Sigmoid colon (tissue), 3 donors: ENCODE results near the gene PPP1R14D.

Experiments
- CTCF ChIP-seq, 4 experiments: fragments of 450-650 bp in 3 of 4; fragments of 200-600 bp in 1 of 4; IDR thresholded peaks; one replicate each; pipeline ENCODE4 v1.5.1; 2016 to 2019; ENCODE audit warnings: antibody characterized with exemption in 4 of 4, mild to moderate bottlenecking in 3 of 4, moderate library complexity in 2 of 4
- POLR2A ChIP-seq, 2 donors: fragments of 450-650 bp; IDR thresholded peaks; one replicate each; pipeline ENCODE4 v1.6.1; 2016; ENCODE audit warnings: antibody characterized with exemption in 2 of 2, mild to moderate bottlenecking in 2 of 2, moderate library complexity in 2 of 2

- no peak for TF ChIP-seq POLR2A (IDR thresholded peaks at IDR 0.05)
- TF ChIP-seq CTCF (IDR thresholded peaks at IDR 0.05) = no peak
Measured at GRCh38 chr15:40877694-40878093, 49.2 kb upstream of the PPP1R14D start.
